Stimulated activated CD4-positive, alpha-beta T cell treated with anti-CD3 and anti-CD28 coated beads, TNF-alpha, amount 100 ng/mL, for 48 hours (primary cell): Measurements from ENCODE around the gene TNFSF15.
"Not testable (repeated sequence)": the region's sequence is repeated elsewhere in the genome, so short reads cannot be mapped to it uniquely, and the experiment has no call there.

Source experiments
- DNase-seq, 3 donors: peaks; one replicate each; pipeline ENCODE4 v3.0.0-alpha.2; 2020; ENCODE audit warnings: low read depth in 3 of 3

The TNFSF15 gene

GRCh38 chr9:114756920-114757319 lies 48.9 kb downstream of the TNFSF15 start:
- DNase-seq = no peak

GRCh38 chr9:114754581-114754980 lies 51.3 kb downstream of the TNFSF15 start:
- no peak for DNase-seq

- DNase-seq = no peak
Observed at GRCh38 chr9:114746591-114747346, 59.1 kb downstream of the TNFSF15 start.

- no peak for DNase-seq
Observed at GRCh38 chr9:114745879-114746550, 59.8 kb downstream of the TNFSF15 start.

- no peak for DNase-seq
Observed at GRCh38 chr9:114745108-114745848, 60.6 kb downstream of the TNFSF15 start.

GRCh38 chr9:114743446-114743845 lies 62.4 kb downstream of the TNFSF15 start:
- no peak for DNase-seq

GRCh38 chr9:114742947-114743346 lies 62.9 kb downstream of the TNFSF15 start:
- DNase-seq = no peak

- not testable (repeated sequence) for DNase-seq
Observed at GRCh38 chr9:114741521-114741920, 64.3 kb downstream of the TNFSF15 start.

GRCh38 chr9:114738581-114739316 lies 67.1 kb downstream of the TNFSF15 start:
- DNase-seq = peak; percentile 40 to 57 (median 55)

- DNase-seq = no peak
Observed at GRCh38 chr9:114737847-114738246, 68.0 kb downstream of the TNFSF15 start.

- DNase-seq = no peak
Observed at GRCh38 chr9:114737118-114737517, 68.7 kb downstream of the TNFSF15 start.

GRCh38 chr9:114735704-114736103 lies 70.1 kb downstream of the TNFSF15 start:
- DNase-seq = no peak

GRCh38 chr9:114735139-114735538 lies 70.7 kb downstream of the TNFSF15 start:
- DNase-seq = not testable (repeated sequence)
